GM19043 (cell line): Measurements from ENCODE around the gene KRTAP12-4.
"Not testable (repeated sequence)": the region's sequence is repeated elsewhere in the genome, so short reads cannot be mapped to it uniquely, and the experiment has no call there.

Source experiments
- ATAC-seq: cut with Tn5 transposase; IDR thresholded peaks from one replicate; pipeline ENCODE4 v1.9.1; 2021; ENCODE audit warnings: low read depth; ENCODE audit not compliant: unreplicated experiment

Gene KRTAP12-4

DNA sequence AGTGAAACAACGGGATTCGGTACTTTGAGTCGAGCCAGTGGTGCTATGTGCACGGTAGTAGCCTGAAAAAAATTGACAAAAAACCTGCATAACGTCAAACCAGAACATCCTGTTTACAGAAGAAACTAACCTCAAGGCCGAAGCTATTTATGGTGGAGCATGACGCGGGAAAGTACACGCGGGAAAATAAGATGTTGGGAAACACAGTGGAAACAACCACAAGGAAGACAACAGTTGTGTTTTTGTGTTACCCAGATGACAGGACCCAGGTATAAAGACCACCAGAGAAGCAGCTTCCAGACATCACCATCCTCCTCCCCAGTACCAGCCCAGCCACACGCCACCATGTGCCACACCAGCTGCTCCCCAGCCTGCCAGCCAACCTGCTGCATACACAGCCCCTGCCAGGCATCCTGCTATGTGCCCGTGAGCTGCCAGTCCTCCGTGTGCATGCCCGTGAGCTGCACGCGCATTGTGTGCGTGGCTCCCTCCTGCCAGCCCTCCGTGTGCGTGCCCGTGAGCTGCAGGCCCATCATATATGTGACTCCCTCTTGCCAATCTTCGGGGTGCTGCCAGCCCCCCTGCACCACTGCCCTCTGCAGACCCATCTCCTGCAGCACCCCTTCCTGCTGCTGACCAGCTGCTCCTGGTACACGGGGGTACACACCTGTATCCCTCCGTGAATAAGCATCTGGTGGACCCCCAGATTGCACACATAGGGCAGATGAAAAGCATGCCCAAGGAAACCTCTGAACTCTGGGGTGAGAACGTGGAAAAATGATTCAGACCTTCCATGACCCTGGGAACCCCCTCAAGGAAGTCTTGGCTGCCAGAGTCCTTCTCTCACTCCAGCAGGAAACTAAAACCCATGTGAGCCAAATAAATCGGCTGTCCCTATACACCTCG is 3.4 kb upstream of the KRTAP12-4 start, which contains the start of gene KRTAP12-3:
Gene KRTAP12-3 (plus strand): TSS at position 298 of the 906 bp plus-strand sequence. CDS start 48 bp downstream, at position 346.
- ATAC-seq: no peak

DNA sequence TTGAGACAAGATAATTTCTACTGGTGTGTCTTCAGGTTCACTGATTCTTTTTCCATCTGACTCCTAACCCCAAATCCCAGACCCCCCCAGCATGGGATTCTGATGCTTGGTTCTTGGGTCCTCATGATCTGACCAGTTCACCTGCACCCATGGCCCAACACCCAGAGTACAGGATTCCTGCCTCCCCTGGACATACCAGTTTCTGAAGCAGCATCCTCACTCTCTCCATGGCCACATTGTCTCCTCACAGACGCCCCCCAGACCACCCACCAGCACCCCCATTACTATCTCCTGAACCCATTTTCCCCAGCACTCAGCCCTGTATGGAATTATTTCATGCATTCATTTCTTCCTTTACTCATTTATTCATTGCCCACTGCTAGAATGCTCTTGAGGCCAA is 2.4 kb upstream of the KRTAP12-4 start:
- ATAC-seq: no peak

DNA sequence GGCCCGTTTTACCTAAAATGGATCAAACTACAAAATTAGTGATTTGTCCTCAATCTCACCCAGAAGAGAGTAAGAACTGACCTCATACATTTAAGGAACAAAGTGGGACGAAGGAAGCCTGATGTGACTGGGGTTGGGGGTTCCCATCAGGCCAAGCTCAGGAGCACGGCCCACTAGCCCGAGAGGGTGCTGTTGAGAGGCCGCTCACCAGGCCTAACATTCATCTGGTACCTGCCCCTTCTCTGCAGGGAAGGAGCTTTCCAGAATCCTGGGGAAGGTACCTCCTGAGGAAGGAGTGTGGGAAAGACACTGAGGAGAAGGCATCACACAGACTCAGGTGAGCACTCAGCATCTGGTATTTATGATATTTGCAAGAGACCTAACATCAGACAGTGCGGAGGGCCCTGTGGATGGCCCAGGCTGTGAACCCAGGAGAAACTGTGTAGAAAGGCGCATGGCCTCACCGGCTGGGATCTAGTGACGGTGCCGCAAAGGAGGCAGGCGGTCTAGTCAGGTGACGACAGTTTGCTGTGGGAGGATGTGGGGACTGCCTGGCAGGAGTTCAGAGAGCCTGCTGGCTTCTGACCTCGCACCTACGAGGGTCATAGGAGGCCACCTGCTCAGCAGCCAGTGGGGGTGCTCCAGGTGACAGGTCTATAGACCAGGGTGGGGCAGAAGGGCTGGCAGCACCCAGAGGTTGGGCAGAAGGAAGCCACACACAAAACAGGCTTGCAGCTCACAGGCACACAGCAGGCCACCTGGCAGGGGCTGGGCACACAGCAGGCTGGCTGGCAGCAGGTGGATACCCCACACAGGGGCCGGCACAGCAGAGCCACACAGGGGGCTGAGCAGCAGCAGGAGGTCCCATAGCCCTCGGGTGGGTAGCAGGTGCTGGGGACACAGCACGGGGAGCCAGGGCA is 543 bp downstream of the KRTAP12-4 start:
- no peak for ATAC-seq

DNA sequence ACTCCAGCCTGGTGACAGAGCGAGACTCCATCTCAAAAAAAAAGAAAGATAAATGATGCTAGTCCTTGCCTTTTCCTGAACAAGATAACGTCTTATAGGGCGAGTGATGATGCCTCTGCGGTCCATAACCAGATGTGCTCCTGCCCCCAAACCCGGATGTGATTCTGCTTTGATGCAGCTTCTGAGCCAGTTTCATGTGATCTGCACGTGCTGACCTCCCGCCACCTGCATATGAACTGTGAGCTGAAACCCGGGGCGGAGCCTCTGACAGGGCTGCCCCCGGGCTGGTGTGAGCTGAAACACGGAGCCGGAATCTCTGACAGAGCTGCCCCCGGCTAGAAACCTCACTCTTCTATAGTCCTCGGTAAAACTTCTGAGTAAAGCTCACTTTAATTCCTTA is 1.3 kb downstream of the KRTAP12-4 start:
- no peak for ATAC-seq

DNA sequence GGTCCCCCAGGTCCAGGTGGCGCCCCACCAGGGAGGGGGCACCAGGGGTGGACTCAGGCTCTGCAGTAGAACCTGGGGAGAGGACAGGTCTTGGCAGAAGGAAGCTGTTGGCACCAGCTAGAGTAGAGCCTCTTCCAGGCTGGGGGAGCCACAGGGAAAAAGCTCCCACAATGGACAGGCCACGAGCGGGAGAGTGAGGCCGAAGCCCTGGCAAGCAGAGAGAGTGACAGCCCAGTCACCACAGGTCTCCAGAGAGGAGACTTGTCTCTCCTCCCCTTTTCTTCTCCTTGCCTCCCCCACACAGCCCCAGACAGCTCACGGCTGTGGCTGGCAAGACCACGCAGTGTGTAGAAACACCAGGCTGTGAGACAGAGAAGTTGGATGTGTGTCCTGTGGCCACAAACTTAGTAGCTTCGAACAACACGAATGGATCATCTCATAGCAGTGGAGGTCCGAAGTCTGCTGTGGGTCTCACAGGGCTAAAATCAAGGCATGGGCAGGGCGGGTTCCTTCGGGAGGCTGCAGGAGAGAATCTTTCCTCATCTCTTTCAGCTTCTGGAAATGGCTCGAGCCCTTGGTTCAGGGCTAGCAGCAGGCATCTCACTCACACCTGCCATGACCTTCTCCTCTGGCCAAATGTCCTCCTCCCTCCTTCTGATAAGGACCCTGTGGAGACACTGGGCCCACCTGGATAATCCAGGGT is 3.3 kb downstream of the KRTAP12-4 start:
- ATAC-seq: no peak

DNA sequence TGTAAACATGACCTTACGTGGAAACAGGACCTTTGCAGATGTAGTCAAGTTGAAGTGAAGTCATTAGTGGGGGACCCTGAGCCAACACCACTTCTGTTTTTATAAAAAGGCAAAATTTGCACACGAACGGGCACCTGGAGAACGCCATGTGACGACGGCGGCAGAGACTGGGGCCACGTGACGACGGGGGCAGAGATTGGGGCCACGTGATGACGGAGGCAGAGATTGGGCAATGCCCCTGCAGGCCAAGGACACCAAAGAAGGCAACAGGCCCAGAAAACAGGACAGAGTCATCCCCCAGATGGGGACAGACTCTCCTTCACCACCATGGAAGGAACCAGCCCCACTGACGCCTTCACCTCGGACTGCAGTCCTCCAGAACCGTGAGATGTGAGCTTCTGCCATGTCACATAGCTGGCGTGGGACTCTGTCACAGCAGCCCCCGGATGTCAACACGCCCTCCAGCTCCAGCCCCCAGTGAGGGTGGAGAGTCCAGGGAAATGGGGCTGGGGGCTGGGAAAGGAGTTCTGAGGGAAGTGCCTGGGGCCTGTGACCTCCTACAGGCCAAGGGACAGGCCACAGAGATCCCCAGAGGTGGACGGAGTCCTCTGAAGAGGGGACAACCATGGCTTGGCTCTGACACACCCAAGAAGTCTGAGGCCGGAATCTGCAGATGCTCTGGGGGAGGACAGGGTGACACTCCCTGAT is 4.0 kb downstream of the KRTAP12-4 start:
- ATAC-seq: no peak

DNA sequence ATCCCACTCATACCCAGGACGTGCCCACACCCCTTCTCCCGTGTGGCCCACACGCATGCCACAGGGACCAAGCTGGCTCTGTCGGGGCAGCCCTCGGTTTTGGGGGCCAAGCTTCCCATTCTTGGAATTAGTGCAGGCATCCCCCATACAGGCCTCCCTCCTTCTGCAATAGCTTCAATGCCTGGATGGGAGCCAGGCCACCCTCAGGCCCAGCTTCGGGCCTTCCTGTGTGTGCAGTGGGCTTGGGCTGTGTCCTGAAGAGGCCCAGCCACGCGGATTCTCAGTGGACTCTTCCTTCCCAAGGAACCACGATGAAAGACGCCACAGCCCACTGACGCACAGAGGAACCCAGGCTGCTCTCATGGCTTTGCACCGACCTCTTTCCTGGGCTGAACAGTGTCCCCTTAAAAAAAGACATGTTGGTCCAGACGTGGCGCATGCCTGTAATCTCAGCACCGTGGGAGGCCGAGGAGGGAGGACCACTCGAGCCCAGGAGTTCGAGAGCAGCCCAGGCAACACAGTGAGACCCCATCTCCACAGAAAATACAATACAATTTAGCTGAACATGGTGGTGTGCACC is 4.8 kb downstream of the KRTAP12-4 start:
- no peak for ATAC-seq

DNA sequence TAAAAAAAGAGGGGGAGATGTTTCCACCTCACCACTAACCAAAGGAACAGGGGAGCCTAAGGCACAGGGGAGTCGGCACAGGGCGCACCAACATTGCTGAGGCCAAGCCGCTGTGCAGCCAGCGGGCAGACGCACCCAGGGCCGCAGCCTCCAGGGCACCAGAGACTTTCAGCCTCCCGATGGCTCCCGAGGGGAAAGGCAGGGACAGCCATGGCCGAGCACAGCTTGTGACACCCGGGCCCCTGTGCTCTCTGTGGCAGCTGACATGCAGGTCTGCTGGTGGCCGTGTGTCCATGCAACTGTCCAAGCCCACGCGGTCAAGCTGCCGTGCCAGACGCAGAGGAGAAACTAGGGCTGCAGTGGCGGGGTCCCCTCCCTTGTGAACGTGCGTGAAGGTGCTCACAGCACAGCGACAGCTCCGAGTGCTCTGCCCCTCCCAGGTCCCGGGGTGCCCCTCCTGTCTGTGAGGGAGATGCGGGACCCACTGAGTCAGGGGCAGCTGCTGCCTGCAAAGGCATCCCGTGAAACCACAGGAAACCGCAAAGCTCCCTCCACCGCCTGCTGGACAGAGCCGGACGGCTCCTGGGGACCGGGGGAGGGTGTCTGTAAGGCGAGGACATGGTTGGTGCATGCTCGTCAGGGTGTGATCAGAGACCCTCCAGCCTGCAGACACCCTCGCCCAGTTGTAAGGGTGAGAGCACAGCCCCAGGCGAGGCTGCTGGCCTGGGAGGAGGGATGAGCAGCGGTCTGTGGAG is 5.7 kb downstream of the KRTAP12-4 start:
- ATAC-seq: no peak

DNA sequence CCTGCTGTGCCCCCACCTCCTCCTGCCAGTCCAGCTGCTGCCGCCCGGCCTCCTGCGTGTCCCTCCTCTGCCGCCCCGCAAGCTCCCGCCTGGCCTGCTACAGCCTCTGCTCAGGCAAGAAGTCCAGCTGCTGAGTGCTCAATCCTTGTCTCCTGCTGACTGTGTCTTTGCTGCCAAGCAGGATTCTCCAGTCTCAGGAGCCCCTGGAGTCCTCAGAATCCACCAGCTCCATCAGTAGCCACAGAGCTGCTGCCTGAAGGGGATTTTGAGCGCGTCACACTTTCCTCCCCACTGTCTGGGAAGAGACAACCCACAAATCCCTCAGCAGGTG is 7.3 kb downstream of the KRTAP12-4 start:
- ATAC-seq: no peak

DNA sequence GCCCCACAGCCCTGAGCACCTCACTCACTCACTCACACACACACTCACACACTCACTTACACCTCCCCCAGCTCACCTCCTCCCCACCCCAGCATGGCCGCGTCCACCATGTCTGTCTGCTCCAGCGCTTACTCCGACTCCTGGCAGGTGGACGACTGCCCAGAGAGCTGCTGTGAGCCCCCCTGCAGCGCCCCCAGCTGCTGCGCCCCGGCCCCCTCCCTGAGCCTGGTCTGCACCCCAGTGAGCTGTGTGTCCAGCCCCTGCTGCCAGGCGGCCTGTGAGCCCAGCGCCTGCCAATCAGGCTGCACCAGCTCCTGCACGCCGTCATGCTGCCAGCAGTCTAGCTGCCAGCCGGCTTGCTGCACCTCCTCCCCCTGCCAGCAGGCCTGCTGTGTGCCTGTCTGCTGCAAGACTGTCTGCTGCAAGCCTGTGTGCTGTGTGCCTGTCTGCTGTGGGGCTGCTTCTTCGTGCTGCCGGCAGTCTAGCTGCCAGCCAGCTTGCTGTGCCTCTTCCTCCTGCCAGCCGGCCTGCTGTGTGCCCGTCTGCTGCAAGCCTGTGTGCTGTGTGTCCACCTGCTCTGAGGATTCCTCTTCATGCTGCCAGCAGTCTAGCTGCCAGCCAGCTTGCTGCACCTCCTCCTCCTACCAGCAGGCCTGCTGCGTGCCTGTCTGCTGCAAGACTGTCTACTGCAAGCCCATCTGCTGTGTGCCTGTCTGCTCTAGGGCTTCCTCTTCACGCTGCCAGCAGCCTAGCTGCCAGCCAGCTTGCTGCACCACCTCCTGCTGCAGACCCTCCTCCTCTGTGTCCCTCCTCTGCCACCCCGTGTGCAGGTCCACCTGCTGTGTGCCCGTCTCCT is 7.9 kb downstream of the KRTAP12-4 start, which contains the start of gene KRTAP10-11:
Gene KRTAP10-11 (plus strand): TSS at position 49 of the 856 bp plus-strand sequence. CDS start 45 bp downstream, at position 94.
- not testable (repeated sequence) for ATAC-seq

DNA sequence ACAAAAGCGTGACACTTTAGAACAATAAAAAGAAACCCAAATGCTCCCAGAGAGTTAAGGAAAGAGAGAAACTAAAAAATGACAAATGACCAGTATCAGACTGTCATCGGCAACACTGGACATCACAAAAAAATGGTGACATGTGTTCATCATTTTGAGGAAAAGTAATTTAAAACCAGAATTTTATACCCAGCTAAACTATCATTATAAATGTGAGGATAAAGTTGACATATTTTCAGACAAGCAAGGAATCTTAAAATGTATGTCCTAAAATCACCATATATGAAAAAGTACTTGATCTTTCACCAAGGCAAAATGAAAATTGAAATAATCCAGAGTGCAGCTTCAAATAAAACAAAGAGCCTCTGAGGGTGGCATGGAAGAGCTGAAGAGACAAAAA is 9.6 kb downstream of the KRTAP12-4 start:
- ATAC-seq: no peak

DNA sequence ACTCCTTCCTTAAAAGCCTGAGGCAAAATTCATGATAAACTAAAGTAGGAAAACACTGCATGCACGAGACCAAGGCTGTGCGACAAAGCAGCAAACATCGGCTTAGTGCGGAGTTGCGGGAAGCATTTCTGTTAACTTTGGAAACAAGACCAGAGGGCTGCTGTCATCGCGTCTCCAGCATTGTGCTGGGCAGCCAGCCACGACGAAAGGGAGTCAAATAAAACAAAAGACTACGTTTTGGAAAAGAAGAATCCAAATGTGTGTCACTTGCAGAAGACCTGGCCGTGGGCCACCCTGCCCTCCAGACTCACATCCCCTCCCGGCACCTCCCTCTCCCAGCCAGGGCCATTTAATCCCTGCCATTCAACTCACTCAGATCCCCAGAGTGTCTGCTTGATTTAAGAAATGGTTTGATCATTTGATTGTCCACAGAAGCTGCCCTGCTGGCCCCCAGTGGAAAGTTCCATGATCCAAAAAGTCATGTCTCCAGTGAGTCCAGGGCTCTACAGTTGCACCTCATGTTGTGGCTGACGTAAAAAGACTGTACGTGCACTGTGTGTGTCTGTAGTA is 10.6 kb downstream of the KRTAP12-4 start:
- no peak for ATAC-seq

DNA sequence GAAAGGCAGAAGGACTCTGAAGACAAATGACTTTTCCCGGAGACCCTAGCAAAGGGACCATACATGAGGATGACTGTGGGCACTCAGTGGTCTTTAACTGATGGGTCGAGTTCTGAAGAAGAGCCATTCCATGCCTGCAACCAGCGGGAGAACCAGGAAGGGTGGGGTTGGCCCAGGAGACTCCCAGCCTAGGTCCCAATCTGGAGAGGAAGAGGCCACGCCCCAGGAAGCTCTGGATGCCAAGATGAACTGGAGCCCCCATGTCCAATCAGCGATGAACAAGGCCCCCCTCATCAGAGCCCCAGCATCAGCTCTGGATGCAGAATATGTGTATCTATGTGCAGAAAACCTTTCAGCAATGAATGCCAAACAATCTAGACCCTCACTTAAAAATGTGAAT is 13.7 kb downstream of the KRTAP12-4 start:
- no peak for ATAC-seq

DNA sequence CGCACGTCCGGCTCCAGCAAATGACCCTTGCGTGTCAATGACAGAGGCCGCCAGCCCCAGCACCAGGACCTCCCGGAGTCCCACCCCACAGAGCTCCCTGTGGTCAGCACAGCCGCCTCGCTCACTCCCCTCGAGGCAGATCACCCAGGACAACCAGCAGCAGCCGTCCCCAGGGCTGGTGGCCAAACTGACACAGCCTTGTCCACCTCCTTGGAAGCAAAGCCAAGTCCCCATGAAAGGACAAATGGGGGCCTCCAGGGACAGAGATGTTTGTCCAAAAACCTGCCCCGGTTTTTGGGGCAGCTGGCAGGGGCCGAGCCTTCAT is 15.2 kb downstream of the KRTAP12-4 start:
- no peak for ATAC-seq

DNA sequence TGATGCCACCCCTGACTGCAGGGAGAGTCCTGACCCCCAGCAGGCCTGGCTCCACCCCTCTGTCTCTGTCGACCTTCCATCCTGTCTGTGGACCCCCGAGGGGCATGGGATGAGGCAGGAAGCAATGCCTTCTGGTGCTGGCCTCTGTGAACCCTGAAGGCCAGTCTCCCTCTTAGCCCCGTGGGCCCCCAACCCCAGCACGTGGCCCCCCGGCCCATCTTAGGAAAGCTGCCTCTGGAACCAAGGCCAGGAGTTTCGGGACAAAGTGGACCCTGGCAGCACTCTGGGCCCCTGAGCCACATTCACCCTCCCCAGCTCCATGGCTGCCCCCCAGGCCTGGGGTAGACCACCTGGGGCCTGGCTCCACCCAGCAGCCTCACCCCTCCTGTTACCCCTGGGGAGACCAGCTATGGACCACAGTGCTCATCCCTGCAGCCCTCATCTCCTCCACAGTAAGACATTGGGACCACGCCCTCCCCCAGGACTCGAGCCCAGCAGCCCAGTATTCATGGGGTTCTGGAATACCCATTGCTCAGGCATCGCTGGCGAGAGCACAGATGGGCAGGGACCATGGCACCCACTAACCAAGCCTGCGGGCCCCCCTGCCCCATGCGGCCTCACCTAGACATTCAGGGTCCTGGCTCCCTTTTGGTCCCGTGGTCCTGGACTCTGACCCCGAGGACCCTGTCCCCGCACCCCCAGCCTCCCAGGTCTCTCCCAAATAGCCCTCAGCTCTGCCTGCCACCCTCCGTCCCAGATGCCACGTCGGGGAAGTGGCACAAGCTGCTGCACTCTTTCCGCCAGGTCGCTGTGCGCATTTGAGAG is 15.7 kb downstream of the KRTAP12-4 start:
- ATAC-seq: not testable (repeated sequence)

DNA sequence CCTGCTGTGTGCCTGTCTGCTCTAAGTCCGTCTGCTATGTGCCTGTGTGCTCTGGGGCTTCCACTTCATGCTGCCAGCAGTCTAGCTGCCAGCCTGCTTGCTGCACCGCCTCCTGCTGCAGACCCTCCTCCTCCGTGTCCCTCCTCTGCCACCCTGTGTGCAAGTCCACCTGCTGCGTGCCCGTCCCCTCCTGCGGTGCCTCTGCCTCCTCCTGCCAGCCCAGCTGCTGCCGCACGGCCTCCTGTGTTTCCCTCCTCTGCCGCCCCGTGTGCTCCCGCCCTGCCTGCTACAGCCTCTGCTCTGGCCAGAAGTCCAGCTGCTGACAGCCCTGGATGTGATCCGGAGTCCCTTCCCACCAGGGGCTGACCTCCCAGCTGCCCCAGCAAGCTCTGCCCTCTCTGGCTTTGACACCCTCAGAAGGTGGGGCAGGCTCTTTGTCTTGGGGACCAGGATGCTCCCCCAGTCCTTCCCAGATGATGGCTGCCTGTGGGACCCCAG is 16.6 kb downstream of the KRTAP12-4 start:
- ATAC-seq: not testable (repeated sequence)
